HCT116 (cell line): Measurements from ENCODE around the gene DENND1A.

Experiments used
- CEBPB ChIP-seq: IDR thresholded peaks from 2 replicates; pipeline ENCODE4 v1.6.1; 2012; ENCODE audit warnings: low read depth
- EGR1 ChIP-seq: IDR thresholded peaks from 2 replicates; pipeline ENCODE4 v1.6.1; 2012; ENCODE audit warnings: low read depth
- EZH2phosphoT487 ChIP-seq: fragments of 200-600 bp; IDR thresholded peaks from 2 replicates; pipeline ENCODE4 v1.6.1; 2018; ENCODE audit warnings: antibody characterized with exemption, borderline replicate concordance
- FOSL1 ChIP-seq: IDR thresholded peaks from 2 replicates; pipeline ENCODE4 v1.6.1; 2012; ENCODE audit warnings: low read depth
- POLR2A ChIP-seq: IDR thresholded peaks from 2 replicates; pipeline ENCODE4 v1.7.0; 2011; ENCODE audit warnings: borderline replicate concordance; ENCODE audit not compliant: insufficient read depth, insufficient read length; ENCODE audit errors: extremely low read depth
- SIN3A ChIP-seq: IDR thresholded peaks from 2 replicates; pipeline ENCODE4 v1.6.1; 2012; ENCODE audit warnings: low read depth
- SRF ChIP-seq: IDR thresholded peaks from 2 replicates; pipeline ENCODE4 v1.6.1; 2012; ENCODE audit warnings: low read depth
- TCF7L2 ChIP-seq: IDR thresholded peaks from 2 replicates; pipeline ENCODE4 v1.7.0; 2011; ENCODE audit warnings: borderline replicate concordance, inconsistent platforms; ENCODE audit not compliant: insufficient read depth, insufficient read length; ENCODE audit errors: extremely low read depth
- TF ChIP-seq, protein P1 (sequence below): IDR thresholded peaks from 2 replicates; pipeline ENCODE4 v1.6.1; 2011; ENCODE audit warnings: mild to moderate bottlenecking, low read length, moderate library complexity; ENCODE audit not compliant: insufficient replicate concordance; ENCODE audit errors: extremely low read depth
- TF ChIP-seq, protein P2 (sequence below), 3 experiments: fragments of 200-600 bp in 1 of 3; sonication (generic) in 1 of 3; IDR thresholded peaks in 2 of 3; conservative IDR thresholded peaks in 1 of 3; 2 replicates each; pipeline ENCODE4 v1.5.1; 2012 to 2017; ENCODE audit warnings: low read depth in 2 of 3, low read length in 2 of 3, antibody characterized with exemption in 1 of 3, borderline replicate concordance in 1 of 3, control low read depth in 1 of 3, mild to moderate bottlenecking in 1 of 3, mixed read lengths in 1 of 3, mixed run types in 1 of 3, moderate library complexity in 1 of 3; ENCODE audit not compliant: insufficient read depth in 1 of 3
- TF ChIP-seq, protein P3 (sequence below): IDR thresholded peaks from 2 replicates; pipeline ENCODE4 v1.6.1; 2012; ENCODE audit warnings: low read depth

DNA sequence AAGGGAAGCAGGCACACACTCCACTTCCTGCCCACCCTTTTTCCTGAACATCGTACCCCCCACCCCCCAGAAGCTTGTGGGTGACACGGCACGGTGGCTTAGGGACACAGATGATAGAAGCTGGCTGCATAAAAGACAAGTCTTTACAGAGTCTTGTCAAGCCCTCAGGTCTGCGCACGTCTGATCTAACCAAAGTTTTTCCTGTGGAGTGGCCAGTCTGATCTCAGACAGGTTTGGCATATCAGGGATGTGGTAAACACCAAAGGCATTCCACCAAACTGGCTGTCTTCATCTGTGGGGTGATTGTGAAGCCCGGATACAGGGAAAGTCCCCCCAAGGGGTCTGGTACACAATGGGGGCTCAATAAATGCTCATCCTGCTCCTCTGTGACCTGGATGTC lies 523.9 kb downstream of the DENND1A start:
- TF ChIP-seq, protein P1, sequence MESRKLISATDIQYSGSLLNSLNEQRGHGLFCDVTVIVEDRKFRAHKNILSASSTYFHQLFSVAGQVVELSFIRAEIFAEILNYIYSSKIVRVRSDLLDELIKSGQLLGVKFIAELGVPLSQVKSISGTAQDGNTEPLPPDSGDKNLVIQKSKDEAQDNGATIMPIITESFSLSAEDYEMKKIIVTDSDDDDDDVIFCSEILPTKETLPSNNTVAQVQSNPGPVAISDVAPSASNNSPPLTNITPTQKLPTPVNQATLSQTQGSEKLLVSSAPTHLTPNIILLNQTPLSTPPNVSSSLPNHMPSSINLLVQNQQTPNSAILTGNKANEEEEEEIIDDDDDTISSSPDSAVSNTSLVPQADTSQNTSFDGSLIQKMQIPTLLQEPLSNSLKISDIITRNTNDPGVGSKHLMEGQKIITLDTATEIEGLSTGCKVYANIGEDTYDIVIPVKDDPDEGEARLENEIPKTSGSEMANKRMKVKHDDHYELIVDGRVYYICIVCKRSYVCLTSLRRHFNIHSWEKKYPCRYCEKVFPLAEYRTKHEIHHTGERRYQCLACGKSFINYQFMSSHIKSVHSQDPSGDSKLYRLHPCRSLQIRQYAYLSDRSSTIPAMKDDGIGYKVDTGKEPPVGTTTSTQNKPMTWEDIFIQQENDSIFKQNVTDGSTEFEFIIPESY: no peak
- TF ChIP-seq POLR2A (no peak), EGR1 (no peak), SRF (no peak), FOSL1 (no peak), CEBPB (no peak), TCF7L2 (no peak), EZH2phosphoT487 (no peak), SIN3A (no peak)
- TF ChIP-seq, protein P2, sequence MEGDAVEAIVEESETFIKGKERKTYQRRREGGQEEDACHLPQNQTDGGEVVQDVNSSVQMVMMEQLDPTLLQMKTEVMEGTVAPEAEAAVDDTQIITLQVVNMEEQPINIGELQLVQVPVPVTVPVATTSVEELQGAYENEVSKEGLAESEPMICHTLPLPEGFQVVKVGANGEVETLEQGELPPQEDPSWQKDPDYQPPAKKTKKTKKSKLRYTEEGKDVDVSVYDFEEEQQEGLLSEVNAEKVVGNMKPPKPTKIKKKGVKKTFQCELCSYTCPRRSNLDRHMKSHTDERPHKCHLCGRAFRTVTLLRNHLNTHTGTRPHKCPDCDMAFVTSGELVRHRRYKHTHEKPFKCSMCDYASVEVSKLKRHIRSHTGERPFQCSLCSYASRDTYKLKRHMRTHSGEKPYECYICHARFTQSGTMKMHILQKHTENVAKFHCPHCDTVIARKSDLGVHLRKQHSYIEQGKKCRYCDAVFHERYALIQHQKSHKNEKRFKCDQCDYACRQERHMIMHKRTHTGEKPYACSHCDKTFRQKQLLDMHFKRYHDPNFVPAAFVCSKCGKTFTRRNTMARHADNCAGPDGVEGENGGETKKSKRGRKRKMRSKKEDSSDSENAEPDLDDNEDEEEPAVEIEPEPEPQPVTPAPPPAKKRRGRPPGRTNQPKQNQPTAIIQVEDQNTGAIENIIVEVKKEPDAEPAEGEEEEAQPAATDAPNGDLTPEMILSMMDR (IDR thresholded peaks at IDR 0.05 in 2 of 3, conservative IDR thresholded peaks at IDR 0.05 in 1 of 3; ENCODE audit: borderline replicate concordance in 1 of 3, insufficient read depth in 1 of 3, low read depth in 2 of 3, low read length in 2 of 3): no peak
- TF ChIP-seq, protein P3, sequence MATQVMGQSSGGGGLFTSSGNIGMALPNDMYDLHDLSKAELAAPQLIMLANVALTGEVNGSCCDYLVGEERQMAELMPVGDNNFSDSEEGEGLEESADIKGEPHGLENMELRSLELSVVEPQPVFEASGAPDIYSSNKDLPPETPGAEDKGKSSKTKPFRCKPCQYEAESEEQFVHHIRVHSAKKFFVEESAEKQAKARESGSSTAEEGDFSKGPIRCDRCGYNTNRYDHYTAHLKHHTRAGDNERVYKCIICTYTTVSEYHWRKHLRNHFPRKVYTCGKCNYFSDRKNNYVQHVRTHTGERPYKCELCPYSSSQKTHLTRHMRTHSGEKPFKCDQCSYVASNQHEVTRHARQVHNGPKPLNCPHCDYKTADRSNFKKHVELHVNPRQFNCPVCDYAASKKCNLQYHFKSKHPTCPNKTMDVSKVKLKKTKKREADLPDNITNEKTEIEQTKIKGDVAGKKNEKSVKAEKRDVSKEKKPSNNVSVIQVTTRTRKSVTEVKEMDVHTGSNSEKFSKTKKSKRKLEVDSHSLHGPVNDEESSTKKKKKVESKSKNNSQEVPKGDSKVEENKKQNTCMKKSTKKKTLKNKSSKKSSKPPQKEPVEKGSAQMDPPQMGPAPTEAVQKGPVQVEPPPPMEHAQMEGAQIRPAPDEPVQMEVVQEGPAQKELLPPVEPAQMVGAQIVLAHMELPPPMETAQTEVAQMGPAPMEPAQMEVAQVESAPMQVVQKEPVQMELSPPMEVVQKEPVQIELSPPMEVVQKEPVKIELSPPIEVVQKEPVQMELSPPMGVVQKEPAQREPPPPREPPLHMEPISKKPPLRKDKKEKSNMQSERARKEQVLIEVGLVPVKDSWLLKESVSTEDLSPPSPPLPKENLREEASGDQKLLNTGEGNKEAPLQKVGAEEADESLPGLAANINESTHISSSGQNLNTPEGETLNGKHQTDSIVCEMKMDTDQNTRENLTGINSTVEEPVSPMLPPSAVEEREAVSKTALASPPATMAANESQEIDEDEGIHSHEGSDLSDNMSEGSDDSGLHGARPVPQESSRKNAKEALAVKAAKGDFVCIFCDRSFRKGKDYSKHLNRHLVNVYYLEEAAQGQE: no peak
